NCI-H2171 treated with DMSO at 0.1 percent for 48 hours (cell line): Measurements from ENCODE around the gene SHISA7.
"Not testable (repeated sequence)": the region's sequence is repeated elsewhere in the genome, so short reads cannot be mapped to it uniquely, and the experiment has no call there.

Source experiments
- DNase-seq: peaks from one replicate; lab custom pipeline; 2025; lab: John Stamatoyannopoulos, UW

Gene SHISA7

GRCh38 chr19:55418185-55418584 lies 24.9 kb downstream of the SHISA7 start:
- DNase-seq: peak; percentile 74

- no peak for DNase-seq
Observed at GRCh38 chr19:55410168-55410567, 32.9 kb downstream of the SHISA7 start.

DNA sequence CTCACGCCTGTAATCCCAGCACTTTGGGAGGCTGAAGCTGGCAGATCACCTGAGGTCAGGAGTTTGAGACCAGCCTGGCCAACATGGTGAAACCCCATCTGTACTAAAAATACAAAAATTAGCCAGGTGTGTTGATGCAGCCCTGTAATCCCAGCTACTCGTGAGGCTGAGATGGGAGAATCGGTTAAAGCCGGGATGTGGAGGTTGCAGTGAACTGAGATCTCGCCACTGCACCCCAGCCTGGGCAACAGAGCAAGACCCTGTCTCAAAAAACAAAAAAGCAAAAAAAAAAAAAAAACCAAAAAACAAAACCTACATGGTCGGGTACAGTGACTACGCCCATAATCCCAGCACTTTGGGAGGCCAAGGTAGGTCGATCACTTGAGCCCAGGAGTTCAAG lies 33.9 kb downstream of the SHISA7 start:
- not testable (repeated sequence) for DNase-seq

DNA sequence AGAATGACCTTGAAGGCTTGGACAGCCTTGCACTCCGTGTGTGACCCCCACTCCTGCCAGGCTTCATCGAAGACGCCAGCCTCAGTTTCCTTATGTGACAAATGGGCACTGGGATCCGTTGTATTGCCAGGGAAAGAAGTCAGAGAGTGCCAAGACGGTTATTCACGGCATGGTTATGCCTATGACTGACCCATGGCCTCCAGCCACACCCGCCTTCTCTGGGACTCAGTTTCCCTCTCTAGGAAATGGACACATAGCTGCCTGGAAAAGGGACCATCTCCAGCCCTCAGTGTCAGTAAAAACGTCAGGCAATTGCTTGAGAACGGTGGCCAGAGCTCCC lies 34.6 kb downstream of the SHISA7 start:
- DNase-seq: no peak

- DNase-seq: peak; percentile 99
Observed at GRCh38 chr19:55407800-55408532, 35.1 kb downstream of the SHISA7 start.

DNA sequence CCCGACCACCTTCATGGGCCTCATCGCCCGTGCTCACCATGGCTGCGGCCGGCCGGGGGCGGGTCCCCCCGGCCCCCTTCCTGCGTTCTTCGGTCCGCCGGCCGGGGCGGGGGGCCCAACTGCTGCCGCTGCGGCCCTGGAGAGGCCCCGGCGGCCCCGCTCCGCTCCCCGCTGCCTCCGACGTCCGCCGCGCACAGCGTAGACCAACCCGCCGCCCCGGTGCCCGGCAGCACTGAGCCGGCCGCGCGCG lies 35.6 kb downstream of the SHISA7 start, which contains the start of gene UBE2S:
UBE2S (minus strand) TSS at position 239 of the 250 bp plus-strand sequence; CDS start at position 40, 199 bp downstream.
- not testable (repeated sequence) for DNase-seq

GRCh38 chr19:55406826-55407549 lies 36.1 kb downstream of the SHISA7 start:
- DNase-seq: no peak

GRCh38 chr19:55406091-55406825 lies 36.8 kb downstream of the SHISA7 start:
- DNase-seq: no peak

DNA sequence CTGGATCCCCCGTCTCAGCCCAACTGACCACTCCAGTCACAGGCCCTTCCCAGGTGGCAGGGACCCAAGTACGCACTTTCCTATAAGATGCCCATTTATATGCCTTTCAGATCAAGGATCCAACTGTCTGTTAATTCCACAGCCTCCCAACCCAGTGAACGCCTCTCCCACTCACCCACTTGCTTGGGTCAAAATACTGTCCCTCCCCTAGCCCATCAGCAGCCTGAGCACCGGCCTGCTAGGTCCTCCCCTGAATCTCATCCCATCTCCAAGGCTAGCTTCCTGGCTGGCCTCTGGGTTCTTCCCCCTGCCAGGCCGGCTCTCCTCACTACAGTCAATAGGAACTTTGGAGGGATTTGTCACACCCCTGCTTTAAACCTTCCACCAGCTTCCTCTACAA lies 37.5 kb downstream of the SHISA7 start:
- DNase-seq: no peak

DNA sequence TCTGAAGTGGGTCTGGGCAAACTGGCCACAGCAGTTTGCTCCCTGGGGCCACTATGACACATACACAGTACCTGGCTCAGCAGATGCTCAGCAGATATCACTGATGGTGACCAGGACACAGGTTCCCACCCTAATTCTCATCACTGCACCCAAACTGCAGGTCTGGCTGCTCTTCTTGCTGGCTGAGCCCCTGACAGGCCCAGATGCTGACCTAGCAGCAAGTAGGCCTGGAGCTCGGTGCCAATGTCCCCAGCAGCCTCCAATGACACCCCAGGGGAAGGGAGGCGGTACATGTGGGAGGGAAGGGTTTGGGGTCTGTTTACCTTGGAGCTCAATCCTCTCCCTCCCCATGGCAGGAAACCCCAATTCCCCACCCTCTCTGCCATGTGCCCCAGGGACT lies 40.6 kb downstream of the SHISA7 start:
- no peak for DNase-seq

GRCh38 chr19:55401390-55401789 lies 41.7 kb downstream of the SHISA7 start:
- not testable (repeated sequence) for DNase-seq

DNA sequence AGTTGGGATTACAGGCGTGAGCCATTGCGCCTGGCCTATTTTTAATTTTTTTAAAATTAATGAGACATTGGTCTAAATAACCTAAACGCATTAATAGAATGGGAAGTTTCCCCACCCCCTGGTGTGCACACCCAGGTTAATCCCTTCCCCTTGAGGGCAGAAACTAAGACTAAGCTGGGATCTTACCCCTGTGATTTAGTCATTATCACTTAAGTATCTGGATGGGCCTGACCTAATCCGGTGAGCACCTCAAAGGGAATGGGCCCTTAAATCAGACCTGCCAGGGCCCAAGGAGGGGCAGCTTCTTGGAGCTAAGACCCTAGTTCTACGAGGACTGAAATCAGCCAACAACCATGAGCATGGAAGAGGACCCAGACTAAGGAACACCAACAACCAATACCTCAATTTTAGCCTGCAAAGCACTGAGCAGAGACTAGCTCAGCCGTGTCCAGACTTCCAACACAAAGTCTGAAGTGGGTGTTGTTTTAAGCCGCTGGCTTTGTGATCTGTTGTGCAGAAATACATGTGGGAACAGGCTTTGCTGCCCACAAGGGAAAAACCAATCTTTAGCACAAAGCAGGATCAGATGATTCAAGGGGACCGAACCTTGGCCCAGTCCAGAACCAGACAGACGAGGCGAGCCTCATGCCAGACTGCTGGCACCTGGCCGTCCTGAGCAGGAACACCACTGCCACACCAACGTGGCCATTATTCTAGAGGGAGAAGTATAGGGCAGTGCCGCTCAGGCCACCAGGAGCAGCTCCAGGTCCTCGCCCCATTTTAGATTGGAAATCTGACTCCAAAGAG lies 42.6 kb downstream of the SHISA7 start:
- DNase-seq: no peak

- no peak for DNase-seq
Observed at GRCh38 chr19:55398200-55398925, 44.7 kb downstream of the SHISA7 start.

- no peak for DNase-seq
Observed at GRCh38 chr19:55392820-55393761, 50.0 kb downstream of the SHISA7 start.

DNA sequence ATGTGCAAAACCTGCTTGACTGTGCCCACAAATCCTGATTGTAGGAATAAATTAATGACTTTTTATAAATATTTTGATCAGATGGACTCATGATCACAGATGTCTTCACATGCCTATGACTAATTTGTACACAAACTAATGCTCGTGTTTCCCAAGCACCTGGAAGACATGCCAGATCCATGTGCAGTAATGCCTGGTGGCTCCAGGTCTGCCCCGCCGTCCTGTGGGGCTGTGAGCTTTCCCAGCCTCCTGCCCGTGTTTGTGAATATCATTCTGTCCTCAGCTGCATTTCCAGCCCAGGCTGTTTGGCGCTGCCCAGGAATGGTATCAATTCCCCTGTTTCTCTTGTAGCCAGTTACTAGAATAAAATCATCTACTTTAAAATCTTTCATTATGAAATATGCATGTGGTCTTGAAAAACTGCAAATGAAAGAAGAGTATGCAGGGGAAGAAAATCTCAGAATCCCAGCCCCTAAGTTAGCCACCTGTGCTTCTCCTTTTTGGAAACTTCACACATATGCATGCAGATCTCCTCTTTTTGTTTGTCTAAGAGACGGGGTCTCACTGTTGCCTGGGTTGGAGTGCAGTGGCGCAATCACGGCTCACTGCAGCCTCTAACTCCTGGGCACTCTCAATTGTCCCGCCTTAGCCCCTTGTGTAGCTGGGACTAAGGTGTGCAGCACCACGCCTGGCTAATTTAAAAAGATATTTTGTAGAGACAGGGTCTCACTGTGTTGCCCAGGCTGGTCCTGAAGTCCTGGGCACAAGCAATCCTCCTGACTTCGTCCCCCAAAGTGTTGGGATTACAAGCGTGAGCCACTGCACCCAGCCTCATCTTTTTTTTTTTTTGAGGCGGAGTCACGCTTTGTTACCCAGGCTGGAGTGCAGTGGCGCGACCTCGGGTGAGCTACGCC lies 51.1 kb downstream of the SHISA7 start:
- no peak for DNase-seq

GRCh38 chr19:55391191-55391670 lies 51.9 kb downstream of the SHISA7 start:
- no peak for DNase-seq

GRCh38 chr19:55390461-55390880 lies 52.6 kb downstream of the SHISA7 start:
- no peak for DNase-seq

GRCh38 chr19:55389386-55390317 lies 53.4 kb downstream of the SHISA7 start:
- no peak for DNase-seq
